Adrenal gland (tissue), 12 donors: Measurements from ENCODE around the gene THSD4. TPM values are rescaled to one million over a fixed set of nuclear protein-coding genes. Genes with fewer than 3 reads are reported as not detected.
A peak's percentile ranks its signal among the peaks of the same experiment; 100 is the strongest.

Source experiments
- DNase-seq, 7 donors: peaks; one replicate each; pipeline ENCODE4 v3.0.0-alpha.2; 2019 to 2020
- H3K27ac ChIP-seq, 5 donors: fragments of 200-600 bp; sonication (generic) in 4 of 5; 1 replicate in 3 of 5; 2 replicates in 2 of 5; pipeline versions ENCODE4 v1.5.1 to v1.8.0; 2016 to 2020; ENCODE audit warnings: mild to moderate bottlenecking in 1 of 5
- H3K27me3 ChIP-seq: fragments of 200-600 bp; 2 replicates; pipeline ENCODE4 v1.8.0; 2021
- H3K36me3 ChIP-seq, 2 donors: fragments of 200-600 bp; replicated peaks in 1 of 2; 1 replicate in 1 of 2; 2 replicates in 1 of 2; pipeline versions ENCODE4 v1.5.1 to v1.8.0; 2018 to 2022
- H3K4me1 ChIP-seq, 2 donors: fragments of 200-600 bp; replicated peaks in 1 of 2; 1 replicate in 1 of 2; 2 replicates in 1 of 2; pipeline versions ENCODE4 v1.5.1 to v1.8.0; 2018 to 2021
- H3K4me3 ChIP-seq, 4 donors: fragments of 200-600 bp; sonication (generic) in 3 of 4; one replicate each; pipeline ENCODE4 v1.5.1; 2016 to 2018
- H3K9me3 ChIP-seq, 3 donors: fragments of 200-600 bp; sonication (generic) in 1 of 3; replicated peaks in 1 of 3; 1 replicate in 2 of 3; 2 replicates in 1 of 3; pipeline versions ENCODE4 v1.5.1 to v1.8.0; 2016 to 2021
- CTCF ChIP-seq, 6 experiments: fragments of 450-650 bp in 4 of 6; fragments of 200-600 bp in 2 of 6; sonication (generic) in 1 of 6; IDR thresholded peaks; 1 replicate in 5 of 6; 2 replicates in 1 of 6; pipeline versions ENCODE4 v1.5.1 to v1.8.0; 2016 to 2021; ENCODE audit warnings: antibody characterized with exemption in 6 of 6, mild to moderate bottlenecking in 2 of 6, moderate library complexity in 1 of 6
- POLR2A ChIP-seq, 2 donors: fragments of 450-650 bp; IDR thresholded peaks; one replicate each; pipeline ENCODE4 v1.6.1; 2017; ENCODE audit warnings: antibody characterized with exemption in 2 of 2, mild to moderate bottlenecking in 2 of 2, moderate library complexity in 1 of 2
- WGBS, 4 donors: extraction: QIAGEN DNeasy Blood & Tissue Kit in 2 of 4; methylation state at CpG; one replicate each; pipeline versions ENCODE4 v1.1.5 to v1.1.7; 2013 to 2017; 5-methylcytosine and 5-hydroxymethylcytosine counted together
- intact Hi-C, 2 donors: fragments of 100-400 bp; cut with DNase I; formaldehyde crosslinking; loops; one replicate each; pipeline versions ENCODE4 v1.14.1 to v1.15.0; 2022 to 2023
- polyA plus RNA-seq, 3 donors: library from polyadenylated mRNA; stranded (reverse); fragments of 200-250 nt in 2 of 3; fragments of 350-450 nt in 1 of 3; fragmentation: Illumina TruSeq in 1 of 3; extraction: RNeasy Lipid Tissue Mini Kit (QIAGEN cat#74804) in 1 of 3; gene quantifications; one replicate each; pipeline ENCODE4 v1.2.3, GENCODE V29; 2013 to 2014
- total RNA-seq, 9 donors: library from RNA; depleted of rRNA in 4 of 9; stranded (reverse); fragments of >200 nt in 4 of 9; fragments of 120-200 nt in 1 of 9; fragmentation: NEBNext Ultra II Directional in 1 of 9; extraction: Animal tissue kit (Norgen Biotek cat#: 25700) in 1 of 9; gene quantifications; one replicate each; pipeline versions ENCODE4 v1.1.0 to v1.2.4, GENCODE V29; 2013 to 2023
- donor health status: healthy with polysubstance abuse.
- donor health status: Bipolar disorder and iron deficiency.
- donor health status: DM: yes; HTN: yes; CAD: no.
- donor health status: DM: no; HTN: no; CAD: no.
- donor health status: DM: no; HTN: no; CAD: no.
- donor health status: DM: yes; HTN: yes; CAD: no.

Gene THSD4
- total and polyA plus RNA-seq, 12 donors: 5.3 to 53.2 (median 23.2) TPM

GRCh38 chr15:71495398-71495780 is 380.1 kb downstream of the THSD4 start:
- no peaks in the 10 kb centered on the region for H3K36me3 ChIP-seq
- H3K9me3 ChIP-seq: peaks cover 0 to under 1% (median 0%) of the 10 kb centered on the region in 3 donors
- H3K27ac ChIP-seq: no peak overlapping the region
- DNase-seq: no peak
- intact Hi-C loops: no loop called here
- 62 to 67% (median 66%) methylated on average over 3 of the region's 3 CpGs for WGBS, 4 donors
- no peaks in the 10 kb centered on the region for H3K27me3 ChIP-seq
- H3K4me1 ChIP-seq: peaks cover 6 to 9% of the 10 kb centered on the region in 2 donors
- no peak overlapping the region for H3K4me3 ChIP-seq
- TF ChIP-seq POLR2A (IDR thresholded peaks at IDR 0.05): no peak
- no peak for TF ChIP-seq CTCF (IDR thresholded peaks at IDR 0.05)

GRCh38 chr15:71496336-71496955 is 381.2 kb downstream of the THSD4 start:
- no peak overlapping the region for H3K27ac ChIP-seq
- TF ChIP-seq POLR2A (IDR thresholded peaks at IDR 0.05) (no peak), CTCF (IDR thresholded peaks at IDR 0.05) (no peak)
- H3K4me3 ChIP-seq: no peak overlapping the region
- no peaks in the 10 kb centered on the region for H3K36me3 ChIP-seq
- no peak for DNase-seq
- intact Hi-C loops: no loop called here
- 59 to 71% (median 68%) methylated on average over 4 of the region's 4 CpGs for WGBS, 4 donors
- H3K27me3 ChIP-seq: no peaks in the 10 kb centered on the region
- H3K4me1 ChIP-seq: peaks cover 9 to 10% of the 10 kb centered on the region in 2 donors
- H3K9me3 ChIP-seq: peaks cover 0 to 4% (median 0%) of the 10 kb centered on the region in 3 donors

GRCh38 chr15:71501344-71502076 is 386.2 kb downstream of the THSD4 start:
- H3K4me1 ChIP-seq: peaks cover 12 to 16% of the 10 kb centered on the region in 2 donors
- DNase-seq: peak; percentile 53 to 81 (median 71)
- 44 to 54% (median 50%) methylated on average over 1 of the region's 1 CpG for WGBS, 4 donors
- H3K27ac ChIP-seq: peak overlapping the region; percentile 49 to 83 (median 68)
- no peaks in the 10 kb centered on the region for H3K36me3 ChIP-seq
- no peak overlapping the region for H3K4me3 ChIP-seq
- TF ChIP-seq CTCF (IDR thresholded peaks at IDR 0.05) (no peak), POLR2A (IDR thresholded peaks at IDR 0.05) (no peak)
- no peaks in the 10 kb centered on the region for H3K27me3 ChIP-seq
- intact Hi-C loops: no loop called here
- peaks cover 0 to 4% (median 0%) of the 10 kb centered on the region in 3 donors for H3K9me3 ChIP-seq

- Histone ChIP-seq H3K36me3 (no peaks in the 10 kb centered on the region), H3K4me1 (peaks cover 12 to 16% of the 10 kb centered on the region in 2 donors), H3K4me3 (no peak overlapping the region), H3K27ac (peak overlapping the region; percentile 49 to 83 (median 68)), H3K27me3 (no peaks in the 10 kb centered on the region), H3K9me3 (peaks cover 0 to 4% (median 0%) of the 10 kb centered on the region in 3 donors)
- DNase-seq: no peak
- 78 to 88% (median 84%) methylated on average over 1 of the region's 1 CpG for WGBS, 4 donors
- no peak for TF ChIP-seq POLR2A (IDR thresholded peaks at IDR 0.05)
- no peak for TF ChIP-seq CTCF (IDR thresholded peaks at IDR 0.05)
- intact Hi-C loops: no loop called here
Observed at GRCh38 chr15:71502077-71502432, 386.8 kb downstream of the THSD4 start.
